T follicular helper cell (primary cell): Measurements from ENCODE around the gene HAND2.

ENCODE experiments used
- DNase-seq: peaks from one replicate; pipeline ENCODE4 v3.0.0-alpha.2; 2020; ENCODE audit warnings: low read depth

HAND2 gene

DNA sequence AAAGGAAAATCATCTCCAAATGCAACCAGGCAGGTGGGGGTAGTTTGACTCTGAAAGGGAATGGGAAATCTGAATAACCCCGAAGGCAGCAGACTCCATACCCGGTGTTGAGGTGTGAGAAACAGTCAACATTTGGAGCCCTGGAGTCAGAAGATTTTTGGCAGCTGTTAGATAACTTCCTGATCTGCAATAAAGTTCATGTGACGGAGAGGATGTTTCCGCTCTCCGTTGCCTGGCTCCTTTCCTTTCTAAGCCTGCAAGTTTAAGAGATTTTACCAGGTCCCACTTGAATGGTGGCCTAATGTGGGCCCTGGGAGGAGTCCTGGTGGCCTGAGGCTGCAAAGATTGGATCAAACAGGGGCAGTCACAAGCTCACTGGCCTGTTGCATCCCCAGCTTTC lies 27.7 kb downstream of the HAND2 start:
- no peak for DNase-seq

DNA sequence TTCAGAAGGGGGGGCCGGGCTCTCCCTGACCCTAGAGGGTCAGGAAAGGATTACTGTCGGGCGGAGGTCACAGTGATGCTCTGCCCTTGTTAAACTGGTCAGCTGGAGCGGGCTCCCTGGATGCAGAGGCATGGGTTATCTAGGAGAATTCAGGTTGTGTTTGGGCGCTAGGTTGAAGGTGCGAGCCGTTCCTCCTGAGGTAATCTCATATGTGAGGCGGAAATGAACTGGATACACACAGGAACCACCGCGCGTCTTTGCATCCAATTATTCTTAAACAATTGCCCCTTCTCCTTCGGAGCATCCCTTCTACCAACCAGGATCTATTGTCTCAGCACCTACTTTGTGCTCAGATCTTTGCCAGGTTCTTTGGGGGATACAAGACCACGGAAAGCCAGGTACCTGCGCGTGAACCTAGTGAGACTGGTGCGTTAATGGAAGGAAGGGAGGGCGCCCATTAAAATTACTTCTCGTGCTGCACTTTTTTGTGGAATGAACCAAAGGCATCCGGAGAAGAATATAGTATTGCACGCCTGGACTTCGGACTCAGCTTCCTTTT lies 28.4 kb downstream of the HAND2 start:
- no peak for DNase-seq

DNA sequence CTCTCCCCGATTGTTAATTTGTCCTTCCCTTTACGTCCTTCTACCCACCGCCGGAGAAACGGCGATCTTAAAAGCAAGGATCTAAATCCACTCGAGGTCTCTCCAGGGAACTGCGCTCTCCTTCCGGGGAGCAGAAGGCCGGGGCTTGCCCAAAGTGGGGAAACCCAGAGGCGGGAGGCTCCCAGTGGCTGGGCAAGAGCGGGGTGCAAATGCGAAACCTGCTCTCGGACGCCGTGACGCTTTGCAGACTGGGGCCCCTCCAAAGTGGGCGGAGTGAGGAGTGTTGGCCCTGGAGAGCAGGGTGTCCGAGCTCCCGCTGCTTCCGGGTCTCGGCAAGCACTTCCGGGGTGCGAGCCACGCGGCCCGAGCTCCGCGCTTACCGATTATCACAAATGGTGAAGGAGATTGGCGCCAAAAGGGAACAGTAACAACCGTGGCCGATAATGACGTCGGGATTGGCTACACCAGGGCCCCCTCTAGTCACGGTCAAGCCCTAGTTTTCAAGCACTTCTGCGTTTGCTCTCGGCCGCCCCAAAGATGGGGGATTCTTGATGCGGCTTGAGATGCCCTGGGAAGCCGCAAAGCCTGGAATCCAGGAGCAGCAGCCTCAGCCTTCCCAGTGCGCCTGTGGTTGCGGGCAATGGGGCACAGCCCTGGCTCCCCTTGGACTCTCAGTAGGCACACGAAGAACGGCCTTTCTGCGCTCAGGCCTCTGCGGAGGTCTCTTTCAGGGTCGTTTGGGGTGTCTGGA lies 29.0 kb downstream of the HAND2 start:
- DNase-seq: no peak

DNA sequence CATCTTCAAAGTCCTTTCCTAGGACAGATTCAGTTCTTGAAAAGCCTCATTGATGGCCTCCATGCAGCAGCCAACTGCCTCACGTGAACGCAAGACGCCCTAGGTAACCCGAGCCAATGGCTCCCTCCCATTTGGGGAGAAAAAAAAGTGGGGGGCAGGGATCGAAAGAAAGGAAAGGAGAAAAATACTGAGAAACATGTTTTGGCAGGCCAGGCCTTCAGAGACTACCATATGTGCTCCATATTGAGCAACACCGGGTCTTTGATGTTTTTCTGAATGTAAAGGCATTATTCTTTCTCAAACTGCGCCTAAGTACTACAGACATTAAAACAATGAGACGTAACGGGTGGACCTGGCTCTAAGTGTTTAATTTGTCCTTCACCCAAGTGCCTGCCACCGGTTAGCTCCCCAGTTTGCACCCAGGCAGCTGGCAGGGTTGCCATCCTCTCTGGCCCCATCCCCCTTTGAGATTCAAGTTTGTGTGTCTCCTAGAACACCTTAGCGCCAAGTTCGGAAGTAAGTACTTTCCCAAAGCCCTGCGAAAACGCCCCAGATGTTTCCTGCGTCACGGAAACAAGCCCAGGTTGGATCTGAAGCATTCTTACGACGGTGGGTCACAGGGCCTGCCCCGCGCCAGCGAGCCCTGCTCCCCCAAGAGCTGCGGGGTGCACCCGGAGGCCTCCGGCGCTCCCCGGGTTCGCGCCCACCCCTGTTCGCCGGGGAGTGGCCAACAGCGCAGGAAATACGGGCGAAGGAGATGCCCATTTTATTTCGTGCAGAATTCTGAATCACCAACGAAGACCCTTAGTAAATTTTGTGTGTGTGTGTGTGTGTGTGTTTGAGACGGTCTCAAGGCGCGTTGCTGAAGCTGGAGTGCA lies 30.1 kb downstream of the HAND2 start:
- DNase-seq: no peak

DNA sequence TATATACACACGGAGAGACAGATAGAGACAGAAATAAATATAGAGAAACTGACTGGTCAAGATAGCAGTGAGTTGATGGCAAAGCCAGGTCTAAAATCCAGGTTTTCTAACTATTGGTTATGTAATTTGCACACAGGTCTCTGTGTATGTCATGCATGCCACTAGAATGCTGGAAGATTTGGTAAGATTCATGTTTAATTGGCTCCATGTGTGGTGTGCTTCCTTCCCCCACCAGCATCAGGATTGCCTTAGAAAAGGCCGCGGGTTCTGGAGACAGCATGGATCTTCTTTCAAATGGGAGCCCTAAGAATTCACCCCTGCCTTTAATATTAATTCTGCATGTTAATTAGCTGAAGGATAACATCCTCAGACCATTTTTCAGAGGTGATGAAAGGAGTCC lies 31.3 kb downstream of the HAND2 start:
- DNase-seq: no peak

DNA sequence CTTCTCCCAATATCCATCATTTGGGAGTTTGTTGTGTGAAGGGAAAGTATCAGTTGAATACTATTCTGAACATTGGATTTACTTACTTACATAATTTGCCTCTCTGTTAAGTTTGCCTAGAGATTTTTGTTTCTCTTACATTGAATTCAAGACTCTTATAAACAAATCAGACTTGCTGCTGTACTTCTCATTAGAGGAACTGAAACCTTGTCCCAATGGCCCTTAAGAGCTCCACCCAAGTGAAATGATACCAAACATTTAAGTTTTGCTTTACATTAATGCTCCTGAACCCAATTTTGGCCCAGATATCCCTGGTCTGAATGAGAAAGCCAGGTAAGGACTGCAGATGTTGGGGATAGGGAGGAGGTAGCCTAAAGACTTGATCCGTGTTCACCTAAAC lies 32.0 kb downstream of the HAND2 start:
- no peak for DNase-seq

DNA sequence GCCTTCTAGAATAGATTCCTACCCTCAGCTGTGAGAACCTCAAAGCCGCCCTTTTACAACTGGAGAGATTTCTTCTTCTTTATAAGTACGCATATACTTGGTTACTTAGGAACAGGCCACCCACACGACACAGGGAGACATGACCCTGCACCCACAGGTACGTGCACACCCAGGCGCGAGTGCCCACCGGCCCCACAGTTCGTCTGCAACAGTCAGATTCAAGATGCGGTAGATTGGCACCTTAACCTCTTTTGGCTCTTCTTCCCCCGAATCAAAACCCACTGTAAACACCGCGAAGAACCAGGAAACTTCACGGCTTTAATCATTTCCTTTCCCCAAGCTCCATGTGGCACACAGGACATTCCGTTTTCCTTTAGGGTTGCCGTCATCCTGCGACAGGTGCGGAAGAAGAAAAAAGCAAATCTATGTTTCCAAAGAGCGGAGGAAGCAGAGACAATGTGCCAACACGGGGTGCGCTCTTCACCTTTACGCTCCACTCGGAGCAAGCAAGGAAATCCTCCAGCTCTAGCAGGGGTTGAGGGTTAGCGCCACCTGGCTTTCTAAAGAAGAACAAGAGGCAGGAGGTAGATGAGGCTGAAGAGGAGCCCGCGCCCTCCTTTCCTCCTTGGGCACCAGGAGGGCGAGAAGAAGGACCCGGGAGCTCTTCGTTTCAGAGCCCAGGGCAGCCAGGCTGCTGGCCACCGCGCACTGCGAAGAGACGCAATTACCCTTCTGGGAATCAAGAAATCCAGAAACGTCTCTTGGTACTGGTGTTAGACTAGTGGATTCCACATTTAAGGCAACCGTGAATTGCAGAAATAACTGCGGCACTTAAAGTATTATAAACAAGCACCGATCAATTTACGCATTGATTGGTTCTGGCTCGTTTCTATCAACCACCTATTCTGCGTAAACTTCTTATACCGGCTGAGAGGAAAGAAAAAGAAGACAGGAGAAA lies 35.7 kb downstream of the HAND2 start:
- DNase-seq: peak; percentile 40

DNA sequence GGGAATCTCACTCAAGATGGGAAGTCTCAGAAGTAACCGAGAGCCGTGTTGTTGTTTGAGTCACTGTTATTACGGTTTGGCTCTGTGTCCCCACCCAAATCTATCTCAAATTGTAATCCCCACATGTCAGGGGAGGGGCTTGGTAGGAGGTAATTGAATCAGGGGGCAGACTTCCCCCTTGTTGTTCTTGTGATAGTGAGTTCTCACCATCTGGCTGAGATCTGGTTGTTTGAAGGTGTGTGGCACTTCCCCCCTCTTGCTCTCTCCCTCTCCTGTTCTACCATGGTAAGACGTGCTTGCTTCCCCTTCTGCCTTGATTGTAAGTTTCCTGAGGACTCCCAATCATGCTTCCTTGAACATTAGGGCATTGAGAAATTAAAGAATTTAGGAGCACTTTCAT lies 37.0 kb downstream of the HAND2 start:
- no peak for DNase-seq

DNA sequence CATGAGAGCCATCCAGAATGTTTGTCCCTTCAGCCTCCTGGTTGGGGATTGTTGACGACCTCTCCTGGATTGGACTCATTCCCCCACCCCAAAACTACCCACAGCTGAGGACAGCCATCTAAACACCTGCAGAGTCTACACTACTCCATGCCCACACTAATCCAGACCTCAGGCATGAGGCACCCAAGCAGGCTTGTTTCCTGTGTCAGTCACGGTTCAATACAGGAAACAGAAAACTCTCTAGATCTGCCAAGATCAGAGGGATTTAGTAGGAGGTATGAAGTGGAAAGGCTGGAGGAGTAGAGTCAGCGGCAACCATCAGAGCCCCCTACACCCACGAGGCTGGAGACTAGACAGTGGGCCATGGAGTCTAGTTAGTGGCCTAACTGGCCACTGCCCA lies 37.7 kb downstream of the HAND2 start:
- DNase-seq: no peak

DNA sequence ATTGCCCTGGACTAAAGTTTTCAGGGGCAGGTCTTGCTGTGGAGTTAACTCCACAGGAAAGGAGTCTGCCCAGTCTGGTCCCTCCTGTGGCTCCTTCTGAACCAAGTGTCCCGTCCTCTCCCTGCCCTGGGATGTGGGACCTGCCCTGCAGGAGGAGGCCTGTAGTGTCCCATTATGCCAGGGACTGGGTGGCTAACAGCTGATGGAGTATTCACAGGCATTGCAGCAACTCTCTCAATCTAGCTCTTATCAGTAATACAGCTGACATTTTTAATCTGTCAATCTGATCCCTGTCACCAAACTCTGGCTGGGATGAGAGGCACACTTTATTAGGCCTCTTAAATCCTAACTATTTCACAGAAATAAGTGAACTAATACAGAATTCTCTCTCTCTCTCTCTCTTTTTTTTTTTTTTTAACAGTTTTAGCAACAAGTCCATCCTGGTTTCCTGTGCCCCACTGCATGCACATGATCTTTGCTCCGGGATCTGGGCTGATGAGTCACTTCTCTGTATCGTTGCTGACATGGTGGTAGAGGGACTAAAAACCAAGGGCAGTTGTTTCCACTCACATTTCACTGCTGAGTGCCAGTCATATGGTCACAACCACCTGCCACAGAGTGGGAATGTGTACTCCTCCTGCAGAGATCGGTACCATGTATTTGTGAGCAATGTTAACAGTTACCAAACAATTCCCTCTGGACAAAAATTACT lies 39.1 kb downstream of the HAND2 start:
- DNase-seq: no peak

DNA sequence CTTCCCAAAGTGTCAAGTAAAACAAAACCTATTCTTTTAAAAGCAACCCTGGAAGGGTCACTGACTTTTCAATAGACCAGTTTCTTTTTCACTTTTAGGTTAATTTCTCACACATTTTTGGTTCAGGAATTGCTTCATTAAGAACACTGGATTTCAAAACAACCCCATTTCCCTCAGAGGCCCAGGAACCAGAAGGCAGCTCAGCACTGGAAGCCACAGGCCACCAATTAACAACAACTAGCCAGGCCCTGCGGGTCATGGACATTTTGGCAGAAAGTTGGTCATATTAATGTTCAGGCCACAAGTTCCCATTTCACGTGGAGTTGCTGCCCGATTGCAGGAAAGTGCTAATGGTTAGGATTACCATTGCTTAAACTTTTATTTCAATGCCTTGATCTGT lies 39.8 kb downstream of the HAND2 start:
- DNase-seq: no peak

DNA sequence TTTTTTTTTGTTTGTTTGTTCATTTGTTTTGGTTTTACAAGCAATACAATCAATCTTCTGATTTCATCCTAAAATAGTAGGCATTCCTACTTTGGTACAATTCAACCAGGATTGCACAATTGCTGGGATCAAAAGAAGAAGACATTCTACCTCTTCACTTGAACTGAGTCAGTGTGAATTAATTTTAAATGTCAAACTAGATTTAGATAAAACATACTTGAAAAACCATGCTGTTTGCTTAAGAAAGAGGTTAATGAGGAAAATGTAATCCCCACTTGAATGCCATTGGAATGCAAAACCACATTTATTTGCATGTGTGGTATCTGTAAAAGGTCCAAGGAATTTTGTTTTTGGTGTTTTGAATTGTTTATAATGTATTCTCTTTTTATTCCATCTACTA lies 40.5 kb downstream of the HAND2 start:
- DNase-seq: no peak

DNA sequence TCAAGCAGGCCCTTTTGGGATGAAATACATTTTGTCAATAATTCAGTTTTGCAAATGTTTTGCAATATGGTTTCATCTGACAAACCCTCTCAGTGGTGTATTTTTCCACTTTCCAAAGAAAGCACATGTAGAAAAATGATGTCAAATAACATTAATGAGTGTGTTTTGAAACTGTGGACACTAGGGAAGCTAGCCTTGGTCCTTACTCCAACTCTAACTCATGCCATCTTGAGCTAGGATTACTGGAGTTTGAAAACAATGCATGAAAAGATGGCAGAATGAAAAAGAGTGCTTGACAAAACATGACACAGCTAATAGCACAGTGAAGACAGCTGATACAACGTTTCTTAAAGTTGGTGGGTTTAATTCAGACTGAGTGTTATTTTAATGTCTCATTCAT lies 41.4 kb downstream of the HAND2 start:
- DNase-seq: no peak

DNA sequence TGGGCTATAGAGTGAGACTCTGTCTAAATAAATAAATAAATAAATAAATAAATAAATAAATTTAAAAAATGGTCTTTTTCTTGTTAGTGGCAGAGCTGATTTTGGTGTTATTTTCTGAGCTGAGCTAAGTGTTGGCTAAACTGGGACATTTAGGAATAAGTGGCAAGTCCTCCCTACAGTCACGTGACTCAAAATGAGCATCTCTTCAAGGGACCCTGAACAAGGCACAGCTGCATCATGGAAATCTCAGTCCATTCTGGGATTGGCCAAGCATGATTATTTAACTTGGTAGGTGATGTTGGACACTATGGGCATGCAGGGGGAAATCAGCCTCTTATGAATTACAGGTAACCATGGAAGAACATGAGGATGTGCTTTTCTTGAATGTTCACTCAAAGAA lies 42.0 kb downstream of the HAND2 start:
- no peak for DNase-seq

DNA sequence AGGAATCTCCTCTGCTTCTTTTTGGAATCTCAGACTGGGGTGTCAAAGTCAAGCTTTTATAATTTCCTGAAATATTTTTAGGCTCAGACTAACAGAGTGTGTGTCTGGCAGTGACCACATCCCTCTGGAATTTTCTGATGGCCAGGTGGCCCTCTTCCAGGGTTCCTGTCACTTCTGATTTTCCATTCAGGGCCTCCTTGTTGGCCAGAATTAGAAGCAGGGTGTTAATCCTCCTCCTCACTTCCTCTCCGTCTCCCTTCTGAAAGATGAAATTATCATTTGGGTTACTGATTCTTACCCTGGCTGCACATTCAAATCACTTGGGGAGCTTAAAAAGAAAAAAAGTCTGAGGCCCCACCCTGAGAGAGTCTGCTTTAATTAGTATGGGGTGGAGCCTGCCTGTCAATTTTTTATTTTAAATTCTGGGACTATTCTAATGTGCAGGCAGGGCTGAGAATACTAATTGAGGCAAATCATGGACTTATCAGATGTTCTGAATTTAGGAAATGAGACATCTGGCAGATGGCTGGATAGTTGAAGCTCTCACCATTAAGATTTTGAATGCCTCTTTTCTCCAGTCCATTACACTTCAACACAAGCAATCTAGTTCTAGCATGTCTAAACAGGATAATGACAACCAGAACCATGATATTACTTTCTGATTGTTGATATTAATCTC lies 43.2 kb downstream of the HAND2 start:
- DNase-seq: no peak

DNA sequence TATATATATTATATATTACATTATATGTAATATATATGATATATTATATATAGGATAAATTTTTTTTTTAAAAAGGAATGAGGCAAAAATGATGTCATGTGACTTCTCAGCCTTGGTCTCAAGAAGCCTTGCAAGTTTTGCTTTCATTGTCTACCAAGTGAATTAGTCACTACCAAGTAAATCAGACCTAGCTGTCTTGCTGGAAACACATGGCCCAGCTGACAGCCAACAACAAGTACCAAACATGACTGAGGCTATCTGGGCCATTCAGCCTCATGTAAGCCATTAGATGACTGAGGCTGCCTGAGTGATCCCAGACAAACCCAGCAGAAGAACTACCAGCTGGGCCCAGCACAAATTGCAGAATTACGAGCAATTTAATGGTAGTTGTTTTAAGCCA lies 44.9 kb downstream of the HAND2 start:
- DNase-seq: no peak

DNA sequence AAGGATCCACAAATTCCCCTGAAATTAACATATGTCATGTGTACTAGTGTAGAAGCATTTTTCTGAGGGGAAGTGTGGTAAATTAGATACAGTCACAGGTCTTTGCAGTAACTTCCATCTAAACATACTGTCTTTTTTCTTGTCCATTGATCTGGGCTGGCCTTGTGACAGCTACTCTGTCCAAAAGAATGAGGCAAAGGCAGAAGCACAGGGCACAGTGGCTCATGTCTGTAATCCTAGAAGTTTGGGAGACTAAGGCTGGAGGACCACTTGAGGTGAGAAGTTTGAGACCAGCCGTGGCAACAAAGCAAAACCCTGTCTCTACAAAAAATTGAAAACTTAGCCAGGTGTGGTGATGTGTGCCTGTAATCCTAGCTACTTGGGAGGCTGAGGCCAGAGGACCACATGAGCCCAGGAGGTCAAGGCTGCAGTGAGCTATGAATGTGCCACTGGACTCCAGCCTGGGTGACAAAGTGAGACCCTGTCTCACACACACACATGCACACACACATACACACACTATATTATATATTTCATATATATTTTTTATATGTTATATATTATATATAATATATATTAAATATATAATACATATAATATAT lies 47.6 kb downstream of the HAND2 start:
- DNase-seq: no peak

DNA sequence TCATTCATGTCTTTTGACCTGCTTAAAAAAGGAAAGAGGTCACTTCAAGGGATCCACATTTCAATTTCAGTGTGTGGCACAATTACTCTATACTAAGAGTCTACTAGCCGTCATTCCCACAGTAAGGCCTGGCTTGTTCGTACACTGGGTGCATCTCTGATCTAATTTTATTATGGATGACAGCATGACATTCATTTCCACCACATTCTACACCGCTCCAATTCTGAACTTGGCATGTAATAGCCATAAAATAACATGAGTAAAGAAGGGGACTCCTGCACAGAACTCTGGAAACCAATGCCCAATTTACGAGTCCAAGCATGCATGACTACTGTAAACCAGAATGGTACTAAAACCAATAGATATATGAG lies 51.1 kb downstream of the HAND2 start:
- DNase-seq: no peak

DNA sequence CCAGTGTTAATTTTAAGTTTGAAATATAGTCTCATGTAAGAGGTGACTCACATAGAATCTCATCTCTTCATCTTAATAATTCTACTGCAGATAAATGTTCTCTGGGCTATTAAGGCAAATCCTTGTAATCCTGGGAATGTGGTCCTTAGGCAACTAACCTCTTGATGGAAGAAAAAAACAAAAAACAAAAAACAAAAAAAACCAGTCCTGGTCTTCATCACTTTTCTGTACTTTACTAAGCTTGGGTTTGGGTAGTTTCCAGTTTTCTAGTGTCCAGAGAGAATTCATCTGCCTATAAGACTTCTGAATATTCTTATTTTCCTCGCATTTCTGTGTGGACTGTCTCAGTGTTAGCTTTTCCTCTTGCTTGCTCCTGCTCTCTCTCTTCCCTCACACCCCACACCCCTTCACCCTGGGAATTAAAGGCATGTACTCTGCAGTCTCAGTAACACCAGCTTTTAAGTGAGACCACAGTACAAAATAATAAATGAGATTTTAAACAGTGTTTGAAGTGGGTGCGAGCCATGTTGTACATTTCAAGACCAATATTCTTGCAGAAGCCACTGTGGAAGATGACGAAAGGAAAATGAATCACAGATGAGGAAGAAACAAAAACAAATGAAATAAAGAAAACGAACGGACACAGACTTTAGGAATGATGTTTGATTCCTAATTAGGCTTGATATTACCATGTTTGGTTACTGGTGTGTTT lies 51.7 kb downstream of the HAND2 start:
- DNase-seq: no peak

DNA sequence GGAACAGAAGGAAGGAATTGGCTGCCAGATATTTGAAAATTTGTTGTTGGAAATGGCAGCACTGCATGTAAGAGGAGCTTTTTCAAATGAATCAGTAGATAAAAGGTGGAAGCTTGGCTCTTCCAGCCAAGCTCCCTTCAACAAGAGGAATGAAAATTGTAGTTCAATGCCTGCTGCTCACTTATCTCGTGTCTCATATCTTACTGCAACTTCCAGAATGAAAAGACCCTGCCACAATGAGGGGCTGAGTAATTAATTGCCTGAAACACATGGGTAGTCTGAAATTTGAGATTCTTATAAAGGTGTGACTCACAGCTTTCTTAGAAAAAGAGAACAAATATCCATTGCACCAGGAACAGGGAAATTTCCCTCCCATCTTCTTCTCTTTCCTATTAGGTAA lies 53.0 kb downstream of the HAND2 start:
- no peak for DNase-seq
